ENCODE results near the gene TERT. TPM values are rescaled to one million over a fixed set of nuclear protein-coding genes. Genes with fewer than 3 reads are reported as not detected.

Gene TERT
- total RNA-seq, 3 donors from 2014 or later = under 0.01 TPM; not detected in 2

- Histone ChIP-seq H3K27ac (no peak overlapping the region), H3K36me3 (no peaks in the 10 kb centered on the region), H3K9me3 (peaks cover 0 to under 1% of the 10 kb centered on the region in 2 donors), H3K27me3 (peaks cover 0 to 68% of the 10 kb centered on the region in 2 donors), H3K4me1 (no peaks in the 10 kb centered on the region), H3K4me3 (no peak overlapping the region)
- no peak for DNase-seq (ENCODE audit: low spot score in 2 of 2)
- TF ChIP-seq POLR2A (IDR thresholded peaks at IDR 0.05) (no peak), CTCF (IDR thresholded peaks at IDR 0.05) (no peak), POLR2AphosphoS5 (IDR thresholded peaks at IDR 0.05) (no peak)
- intact Hi-C loops (cut with DNase I; ENCODE audit: low total_unique reads) = no loop called here
These were observed 67.2 kb downstream of the TERT start for GRCh38 chr5:1227667-1228066.

GRCh38 chr5:1226839-1227581 lies 67.9 kb downstream of the TERT start:
- Histone ChIP-seq H3K4me3 (no peak overlapping the region), H3K27me3 (peaks cover 0 to 64% of the 10 kb centered on the region in 2 donors), H3K36me3 (no peaks in the 10 kb centered on the region), H3K4me1 (no peaks in the 10 kb centered on the region), H3K27ac (no peak overlapping the region), H3K9me3 (no peaks in the 10 kb centered on the region)
- TF ChIP-seq POLR2A (IDR thresholded peaks at IDR 0.05) = no peak
- TF ChIP-seq POLR2AphosphoS5 (IDR thresholded peaks at IDR 0.05) = no peak
- no peak for TF ChIP-seq CTCF (IDR thresholded peaks at IDR 0.05)
- intact Hi-C loops (cut with DNase I; ENCODE audit: low total_unique reads) = no loop called here
- DNase-seq (ENCODE audit: low spot score in 2 of 2) = no peak

GRCh38 chr5:1226231-1226630 lies 68.6 kb downstream of the TERT start:
- Histone ChIP-seq H3K9me3 (no peaks in the 10 kb centered on the region), H3K36me3 (no peaks in the 10 kb centered on the region), H3K4me1 (no peaks in the 10 kb centered on the region), H3K4me3 (no peak overlapping the region), H3K27ac (no peak overlapping the region), H3K27me3 (peaks cover 0 to 60% of the 10 kb centered on the region in 2 donors)
- no peak for TF ChIP-seq POLR2AphosphoS5 (IDR thresholded peaks at IDR 0.05)
- no peak for TF ChIP-seq POLR2A (IDR thresholded peaks at IDR 0.05)
- TF ChIP-seq CTCF (IDR thresholded peaks at IDR 0.05) = no peak
- intact Hi-C loops (cut with DNase I; ENCODE audit: low total_unique reads) = no loop called here
- DNase-seq (ENCODE audit: low spot score in 2 of 2) = no peak

- Histone ChIP-seq H3K4me3 (no peak within 1 kb of the TSS), H3K4me1 (no peaks in the 10 kb centered on the region), H3K27me3 (peaks cover 0 to 49% of the 10 kb centered on the region in 2 donors), H3K36me3 (no peaks in the 10 kb centered on the region), H3K27ac (no peak within 1 kb of the TSS), H3K9me3 (no peaks in the 10 kb centered on the region)
- DNase-seq (ENCODE audit: low spot score in 2 of 2) = no peak
- intact Hi-C loops (cut with DNase I; ENCODE audit: low total_unique reads) = no loop called here
- TF ChIP-seq CTCF (IDR thresholded peaks at IDR 0.05) (no peak), POLR2AphosphoS5 (IDR thresholded peaks at IDR 0.05) (no peak), POLR2A (IDR thresholded peaks at IDR 0.05) (no peak)
These were observed 69.8 kb downstream of the TERT start, which contains the start of gene SLC6A18 for GRCh38 chr5:1225081-1225480. Gene SLC6A18 (plus strand): TSS chr5:1225381. CDS start chr5:1225478, 97 bp downstream.

GRCh38 chr5:1224631-1225030 lies 70.2 kb downstream of the TERT start:
- intact Hi-C loops (cut with DNase I; ENCODE audit: low total_unique reads) = no loop called here
- TF ChIP-seq POLR2A (IDR thresholded peaks at IDR 0.05) = no peak
- no peak for TF ChIP-seq CTCF (IDR thresholded peaks at IDR 0.05)
- TF ChIP-seq POLR2AphosphoS5 (IDR thresholded peaks at IDR 0.05) = no peak
- no peaks in the 10 kb centered on the region for H3K36me3 ChIP-seq
- no peaks in the 10 kb centered on the region for H3K9me3 ChIP-seq
- no peaks in the 10 kb centered on the region for H3K4me1 ChIP-seq
- no peak overlapping the region for H3K27ac ChIP-seq
- no peak overlapping the region for H3K4me3 ChIP-seq
- no peak for DNase-seq (ENCODE audit: low spot score in 2 of 2)
- peaks cover 0 to 48% of the 10 kb centered on the region in 2 donors for H3K27me3 ChIP-seq

Measured in breast epithelium (tissue), 4 donors.